Endothelial cell of umbilical vein (primary cell): Measurements from ENCODE around the gene AKAP12.

ENCODE experiments used
- JUN ChIP-seq: IDR thresholded peaks from 2 replicates; pipeline ENCODE4 v1.6.1; 2011; ENCODE audit warnings: borderline replicate concordance, low read depth; ENCODE audit not compliant: insufficient read length, insufficient read depth
- POLR2A ChIP-seq: IDR thresholded peaks from 2 replicates; pipeline ENCODE4 v1.6.1; 2012; ENCODE audit warnings: low read depth, mild to moderate bottlenecking, control low read depth, low read length
- TF ChIP-seq, protein P1 (sequence below), 2 donors: IDR thresholded peaks; 1 replicate in 1 of 2; 2 replicates in 1 of 2; pipeline ENCODE4 v1.5.1; 2011; ENCODE audit warnings: low read length in 2 of 2, mild to moderate bottlenecking in 2 of 2, moderate library complexity in 2 of 2, control low read depth in 1 of 2, inconsistent platforms in 1 of 2, low read depth in 1 of 2; ENCODE audit not compliant: insufficient read depth in 1 of 2; ENCODE audit errors: extremely low read depth in 1 of 2

- TF ChIP-seq POLR2A (no peak), JUN (no peak)
- TF ChIP-seq, protein P1, sequence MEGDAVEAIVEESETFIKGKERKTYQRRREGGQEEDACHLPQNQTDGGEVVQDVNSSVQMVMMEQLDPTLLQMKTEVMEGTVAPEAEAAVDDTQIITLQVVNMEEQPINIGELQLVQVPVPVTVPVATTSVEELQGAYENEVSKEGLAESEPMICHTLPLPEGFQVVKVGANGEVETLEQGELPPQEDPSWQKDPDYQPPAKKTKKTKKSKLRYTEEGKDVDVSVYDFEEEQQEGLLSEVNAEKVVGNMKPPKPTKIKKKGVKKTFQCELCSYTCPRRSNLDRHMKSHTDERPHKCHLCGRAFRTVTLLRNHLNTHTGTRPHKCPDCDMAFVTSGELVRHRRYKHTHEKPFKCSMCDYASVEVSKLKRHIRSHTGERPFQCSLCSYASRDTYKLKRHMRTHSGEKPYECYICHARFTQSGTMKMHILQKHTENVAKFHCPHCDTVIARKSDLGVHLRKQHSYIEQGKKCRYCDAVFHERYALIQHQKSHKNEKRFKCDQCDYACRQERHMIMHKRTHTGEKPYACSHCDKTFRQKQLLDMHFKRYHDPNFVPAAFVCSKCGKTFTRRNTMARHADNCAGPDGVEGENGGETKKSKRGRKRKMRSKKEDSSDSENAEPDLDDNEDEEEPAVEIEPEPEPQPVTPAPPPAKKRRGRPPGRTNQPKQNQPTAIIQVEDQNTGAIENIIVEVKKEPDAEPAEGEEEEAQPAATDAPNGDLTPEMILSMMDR (IDR thresholded peaks at IDR 0.05; ENCODE audit: extremely low read depth in 1 of 2, insufficient read depth in 1 of 2, low read depth in 1 of 2, low read length in 2 of 2), result no peak
These were observed 53.4 kb downstream of the AKAP12 start for GRCh38 chr6:151292974-151293687.
